ENCODE measurements around the gene FECH. TPM values are rescaled to one million over a fixed set of nuclear protein-coding genes. Genes with fewer than 3 reads are reported as not detected.
A peak's percentile ranks its signal among the peaks of the same experiment; 100 is the strongest.
"Not testable (repeated sequence)": the region's sequence is repeated elsewhere in the genome, so short reads cannot be mapped to it uniquely, and the experiment has no call there.

The FECH gene
- total and polyA plus RNA-seq, 9 of the 15 experiments (the other 6 are each of a cell fraction or from before 2014, with no cell fraction given) = 19.8 to 170 (median 56.8) TPM

DNA sequence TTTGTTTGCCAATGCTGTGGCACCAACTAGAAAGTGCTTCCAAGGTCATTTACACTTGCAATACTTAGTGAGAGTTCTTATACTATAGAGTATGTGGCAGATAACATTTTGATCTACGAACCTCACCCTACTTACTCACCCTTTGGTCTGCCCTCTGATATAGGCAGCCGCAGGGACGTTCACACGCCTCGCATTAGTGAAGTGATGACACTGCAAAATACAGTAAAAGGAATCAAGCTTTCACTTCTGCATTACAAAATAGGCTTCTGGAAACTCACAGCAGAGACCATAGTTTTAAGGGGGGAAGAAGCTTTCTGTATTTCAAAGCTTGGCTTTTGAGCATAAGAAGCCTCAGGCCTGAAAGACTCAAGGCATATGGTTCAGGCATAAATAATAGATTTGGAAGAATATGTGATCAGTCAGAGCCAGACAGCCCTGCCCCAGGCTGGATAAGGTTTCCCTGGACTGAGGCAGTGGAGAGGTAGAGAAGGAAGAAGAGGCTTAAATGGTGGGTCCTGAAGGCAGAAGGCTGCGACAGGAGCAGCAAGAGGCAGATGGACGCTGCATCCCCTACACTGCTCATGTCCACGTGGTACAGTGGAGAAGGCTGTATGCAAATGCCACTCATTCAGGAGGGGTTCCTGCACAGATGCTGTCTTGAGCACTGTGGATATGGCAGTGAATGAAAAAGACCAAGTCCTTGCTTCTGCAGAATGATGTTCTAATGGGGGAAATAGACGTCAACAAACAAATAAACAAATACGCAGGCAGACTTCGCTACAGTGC lies 63.1 kb downstream of the FECH start:
- no peak for FAIRE-seq
- in situ Hi-C loops (cut with MboI) = no loop called here
- BruUV-seq (replicated peaks) = no TSS peak

DNA sequence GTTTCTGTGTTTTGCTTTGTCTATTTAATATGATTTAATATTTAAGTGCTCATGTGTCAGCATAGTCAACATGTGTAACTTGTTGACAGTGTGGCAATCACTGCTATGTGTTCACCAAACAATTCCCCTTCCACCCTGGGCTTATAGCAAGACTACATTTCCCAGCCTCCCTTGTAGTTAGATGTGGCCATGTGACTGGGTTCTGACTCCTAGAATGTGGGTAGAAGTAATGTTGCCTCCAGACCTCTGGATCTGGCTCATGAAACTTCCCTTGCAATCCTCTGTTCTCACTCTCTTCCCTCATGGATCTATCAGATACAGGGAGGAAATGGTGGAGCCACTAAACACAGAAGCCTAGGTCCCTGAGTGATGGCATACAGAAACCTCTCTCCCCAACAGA lies 64.2 kb downstream of the FECH start:
- H3K4me2 ChIP-seq (ENCODE audit: insufficient read depth, low read length); H3K9me1 ChIP-seq (ENCODE audit: control insufficient read depth, insufficient read depth, low read length); intact Hi-C loops (cut with micrococcal nuclease); H3K9ac ChIP-seq (ENCODE audit: insufficient read depth in 1 of 2, low read depth in 2 of 2, low read length in 2 of 2); H3K36me3 ChIP-seq (ENCODE audit: control insufficient read depth, insufficient read depth, low read length); H3K4me3 ChIP-seq; H3K79me2 ChIP-seq (ENCODE audit: control insufficient read depth, insufficient read depth, low read length); H3K4me1 ChIP-seq (replicated peaks in 1 of 2; ENCODE audit: control insufficient read depth in 2 of 2, insufficient read depth in 2 of 2, low read length in 2 of 2); BruUV-seq (replicated peaks); CTCF ChIA-PET (ENCODE audit: low intra/inter-chr PET ratio); ATAC-seq; DNase-seq (ENCODE audit: extremely low read depth in 1 of 4, low spot score in 3 of 4); in situ Hi-C loops (cut with MboI); POLR2A ChIA-PET; H2AFZ ChIP-seq (ENCODE audit: low read depth, low read length); H4K20me1 ChIP-seq (replicated peaks; ENCODE audit: control insufficient read depth, insufficient read depth, low read length); H3K27ac ChIP-seq (ENCODE audit: extremely low read depth, low read depth, low read length); H3K27me3 ChIP-seq (ENCODE audit: control insufficient read depth in 2 of 2, insufficient read depth in 2 of 2, low read length in 2 of 2); H3K9me3 ChIP-seq (replicated peaks; ENCODE audit: control insufficient read depth, insufficient read depth, low read depth, low read length): not testable (repeated sequence)
- FAIRE-seq = peak; percentile 74

More for the DNA sequence above, 63.1 kb downstream of the FECH start:
- H3K4me1 ChIP-seq (replicated peaks in 1 of 2; ENCODE audit: control insufficient read depth in 2 of 2, insufficient read depth in 2 of 2, low read length in 2 of 2) = peaks cover 3 to 4% of the 10 kb centered on the region in 2 experiments; a peak in 3 of 5 replicates
- POLR2A ChIA-PET = no interaction called here
- no peaks in the 10 kb centered on the region for H3K27me3 ChIP-seq (ENCODE audit: control insufficient read depth in 2 of 2, insufficient read depth in 2 of 2, low read length in 2 of 2)
- H3K4me2 ChIP-seq (ENCODE audit: insufficient read depth, low read length) = peak overlapping the region; percentile 56; the same call in 1 of the 2 replicates
- 18% methylated on average over 11 of the region's 11 CpGs for WGBS (ENCODE audit: insufficient coverage, low coverage, missing lambda C conversion rate)
- CTCF ChIA-PET (ENCODE audit: low intra/inter-chr PET ratio) = no interaction called here
- intact Hi-C loops (cut with micrococcal nuclease) = no loop called here
- H3K9ac ChIP-seq (ENCODE audit: insufficient read depth in 1 of 2, low read depth in 2 of 2, low read length in 2 of 2) = no peak overlapping the region
- H3K27ac ChIP-seq (ENCODE audit: extremely low read depth, low read depth, low read length) = no peak overlapping the region
- no peaks in the 10 kb centered on the region for H3K36me3 ChIP-seq (ENCODE audit: control insufficient read depth, insufficient read depth, low read length)
- no peaks in the 10 kb centered on the region for H3K79me2 ChIP-seq (ENCODE audit: control insufficient read depth, insufficient read depth, low read length)
- H2AFZ ChIP-seq (ENCODE audit: low read depth, low read length) = peak overlapping the region; percentile 44
- H3K4me3 ChIP-seq = no peak overlapping the region
- H4K20me1 ChIP-seq (replicated peaks; ENCODE audit: control insufficient read depth, insufficient read depth, low read length) = no peaks in the 10 kb centered on the region
- no peaks in the 10 kb centered on the region for H3K9me3 ChIP-seq (replicated peaks; ENCODE audit: control insufficient read depth, insufficient read depth, low read depth, low read length)
- peak in 2 of 4 experiments; percentile 16 to 17 for DNase-seq (ENCODE audit: extremely low read depth in 1 of 4, low spot score in 3 of 4)
- no peaks in the 10 kb centered on the region for H3K9me1 ChIP-seq (ENCODE audit: control insufficient read depth, insufficient read depth, low read length)
- peak; percentile 57; the same call in 2 of the 3 replicates for ATAC-seq
- no peak for TF ChIP-seq GABPB2 (CRISPR knock-in tag; conservative IDR thresholded peaks at IDR 0.05)
- TF ChIP-seq, protein P1, sequence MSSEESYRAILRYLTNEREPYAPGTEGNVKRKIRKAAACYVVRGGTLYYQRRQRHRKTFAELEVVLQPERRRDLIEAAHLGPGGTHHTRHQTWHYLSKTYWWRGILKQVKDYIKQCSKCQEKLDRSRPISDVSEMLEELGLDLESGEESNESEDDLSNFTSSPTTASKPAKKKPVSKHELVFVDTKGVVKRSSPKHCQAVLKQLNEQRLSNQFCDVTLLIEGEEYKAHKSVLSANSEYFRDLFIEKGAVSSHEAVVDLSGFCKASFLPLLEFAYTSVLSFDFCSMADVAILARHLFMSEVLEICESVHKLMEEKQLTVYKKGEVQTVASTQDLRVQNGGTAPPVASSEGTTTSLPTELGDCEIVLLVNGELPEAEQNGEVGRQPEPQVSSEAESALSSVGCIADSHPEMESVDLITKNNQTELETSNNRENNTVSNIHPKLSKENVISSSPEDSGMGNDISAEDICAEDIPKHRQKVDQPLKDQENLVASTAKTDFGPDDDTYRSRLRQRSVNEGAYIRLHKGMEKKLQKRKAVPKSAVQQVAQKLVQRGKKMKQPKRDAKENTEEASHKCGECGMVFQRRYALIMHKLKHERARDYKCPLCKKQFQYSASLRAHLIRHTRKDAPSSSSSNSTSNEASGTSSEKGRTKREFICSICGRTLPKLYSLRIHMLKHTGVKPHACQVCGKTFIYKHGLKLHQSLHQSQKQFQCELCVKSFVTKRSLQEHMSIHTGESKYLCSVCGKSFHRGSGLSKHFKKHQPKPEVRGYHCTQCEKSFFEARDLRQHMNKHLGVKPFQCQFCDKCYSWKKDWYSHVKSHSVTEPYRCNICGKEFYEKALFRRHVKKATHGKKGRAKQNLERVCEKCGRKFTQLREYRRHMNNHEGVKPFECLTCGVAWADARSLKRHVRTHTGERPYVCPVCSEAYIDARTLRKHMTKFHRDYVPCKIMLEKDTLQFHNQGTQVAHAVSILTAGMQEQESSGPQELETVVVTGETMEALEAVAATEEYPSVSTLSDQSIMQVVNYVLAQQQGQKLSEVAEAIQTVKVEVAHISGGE (CRISPR knock-in tag; IDR thresholded peaks at IDR 0.05) = no peak
- TF ChIP-seq ZNF316 (IDR thresholded peaks at IDR 0.05) = peak; percentile 96
- TF ChIP-seq NRF1 (conservative IDR thresholded peaks at IDR 0.05 in 1 of 2, IDR thresholded peaks at IDR 0.05 in 1 of 2) = 0 out of 4 replicates have a peak, but pooled peaks of 1 of the 2 experiments have one; percentile 16
- TF ChIP-seq CHD1 (IDR thresholded peaks at IDR 0.05; ENCODE audit: low read length) = no peak
- TF ChIP-seq MAFF (IDR thresholded peaks at IDR 0.05; ENCODE audit: low read length) = peak; percentile 94
- peak; percentile 94 for TF ChIP-seq C11orf30 (IDR thresholded peaks at IDR 0.05; ENCODE audit: low read depth)
- TF ChIP-seq MAFG (tag; conservative IDR thresholded peaks at IDR 0.05) = peak; percentile 95
- TF ChIP-seq MAFK (IDR thresholded peaks at IDR 0.05; ENCODE audit: low read length) = peak; percentile 94
- TF ChIP-seq GABPA (tag; conservative IDR thresholded peaks at IDR 0.05; ENCODE audit: low read depth) = no peak
- TF ChIP-seq TARDBP (IDR thresholded peaks at IDR 0.05) = no peak
- TF ChIP-seq NFE2 (IDR thresholded peaks at IDR 0.05; ENCODE audit: low read depth) = peak; percentile 81
- TF ChIP-seq, protein P2, sequence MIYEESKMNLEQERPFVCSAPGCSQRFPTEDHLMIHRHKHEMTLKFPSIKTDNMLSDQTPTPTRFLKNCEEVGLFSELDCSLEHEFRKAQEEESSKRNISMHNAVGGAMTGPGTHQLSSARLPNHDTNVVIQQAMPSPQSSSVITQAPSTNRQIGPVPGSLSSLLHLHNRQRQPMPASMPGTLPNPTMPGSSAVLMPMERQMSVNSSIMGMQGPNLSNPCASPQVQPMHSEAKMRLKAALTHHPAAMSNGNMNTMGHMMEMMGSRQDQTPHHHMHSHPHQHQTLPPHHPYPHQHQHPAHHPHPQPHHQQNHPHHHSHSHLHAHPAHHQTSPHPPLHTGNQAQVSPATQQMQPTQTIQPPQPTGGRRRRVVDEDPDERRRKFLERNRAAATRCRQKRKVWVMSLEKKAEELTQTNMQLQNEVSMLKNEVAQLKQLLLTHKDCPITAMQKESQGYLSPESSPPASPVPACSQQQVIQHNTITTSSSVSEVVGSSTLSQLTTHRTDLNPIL (CRISPR knock-in tag; IDR thresholded peaks at IDR 0.05) = no peak
- no peak for TF ChIP-seq ZNF165 (CRISPR knock-in tag; IDR thresholded peaks at IDR 0.05; ENCODE audit: borderline replicate concordance)
